Fibroblast of the aortic adventitia (primary cell): Measurements from ENCODE around the gene QRFP. TPM values are rescaled to one million over a fixed set of nuclear protein-coding genes. Genes with fewer than 3 reads are reported as not detected.

Source experiments
- DNase-seq: peaks from one replicate; pipeline ENCODE4 v3.0.0-alpha.2; 2010; ENCODE audit warnings: low read depth
- H3K4me3 ChIP-seq: 2 replicates; pipeline ENCODE4 v1.5.1; 2011; ENCODE audit warnings: low read depth, mild to moderate bottlenecking, control low read depth, low read length, moderate library complexity
- total RNA-seq: library from RNA; depleted of rRNA; stranded (reverse); fragments of >200 nt; gene quantifications from 2 replicates; pipeline ENCODE4 v1.2.3, GENCODE V29; 2012; ENCODE audit warnings: low replicate concordance
- TF ChIP-seq, protein P1 (sequence below): IDR thresholded peaks from 2 replicates; pipeline ENCODE4 v1.5.1; 2011; ENCODE audit warnings: mild to moderate bottlenecking, low read length, control low read depth, inconsistent platforms; ENCODE audit not compliant: insufficient read depth

The QRFP gene
- total RNA-seq, 1 donor: not detected

DNA sequence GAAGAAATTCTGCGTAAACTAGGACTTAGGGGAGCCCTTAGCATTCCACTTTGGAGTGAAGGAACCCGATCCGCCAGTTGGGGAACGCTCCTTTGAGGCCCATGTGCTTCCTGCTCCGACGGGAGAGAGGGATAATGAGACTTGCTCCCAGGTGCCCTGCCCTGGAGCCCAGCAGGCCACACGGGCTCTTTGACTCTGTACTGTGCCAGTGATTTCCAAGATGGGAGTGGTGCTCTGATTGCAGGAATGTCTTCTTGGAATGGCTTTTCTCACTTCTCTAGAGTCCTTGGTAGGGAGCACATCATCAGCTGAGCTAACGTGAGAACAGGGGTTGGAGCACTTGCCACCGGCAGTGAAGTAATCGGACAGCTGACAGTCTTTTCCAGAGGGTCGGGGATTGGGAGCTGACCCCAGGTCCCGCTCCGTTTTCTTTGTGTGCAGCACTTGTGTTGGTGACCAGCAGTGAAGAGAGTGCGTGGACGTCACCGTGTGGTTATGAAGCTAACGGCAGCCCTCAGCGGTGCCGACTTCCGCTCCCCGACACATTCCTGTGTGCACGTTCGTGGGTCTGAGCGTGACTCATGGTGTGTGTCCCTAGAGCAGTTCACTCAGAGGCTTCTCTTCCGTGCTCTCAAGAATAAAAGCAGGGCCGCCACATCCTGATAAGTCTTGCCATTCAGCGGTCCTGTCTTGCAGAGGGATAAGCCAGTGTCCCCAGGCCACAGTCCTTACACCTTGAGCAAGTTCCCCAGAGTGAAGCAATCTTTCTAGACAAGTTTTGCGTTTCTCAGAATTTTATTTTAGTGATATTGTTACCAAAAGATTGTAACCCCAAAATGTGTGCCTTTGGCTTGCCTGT lies 35.9 kb downstream of the QRFP start:
- TF ChIP-seq, protein P1, sequence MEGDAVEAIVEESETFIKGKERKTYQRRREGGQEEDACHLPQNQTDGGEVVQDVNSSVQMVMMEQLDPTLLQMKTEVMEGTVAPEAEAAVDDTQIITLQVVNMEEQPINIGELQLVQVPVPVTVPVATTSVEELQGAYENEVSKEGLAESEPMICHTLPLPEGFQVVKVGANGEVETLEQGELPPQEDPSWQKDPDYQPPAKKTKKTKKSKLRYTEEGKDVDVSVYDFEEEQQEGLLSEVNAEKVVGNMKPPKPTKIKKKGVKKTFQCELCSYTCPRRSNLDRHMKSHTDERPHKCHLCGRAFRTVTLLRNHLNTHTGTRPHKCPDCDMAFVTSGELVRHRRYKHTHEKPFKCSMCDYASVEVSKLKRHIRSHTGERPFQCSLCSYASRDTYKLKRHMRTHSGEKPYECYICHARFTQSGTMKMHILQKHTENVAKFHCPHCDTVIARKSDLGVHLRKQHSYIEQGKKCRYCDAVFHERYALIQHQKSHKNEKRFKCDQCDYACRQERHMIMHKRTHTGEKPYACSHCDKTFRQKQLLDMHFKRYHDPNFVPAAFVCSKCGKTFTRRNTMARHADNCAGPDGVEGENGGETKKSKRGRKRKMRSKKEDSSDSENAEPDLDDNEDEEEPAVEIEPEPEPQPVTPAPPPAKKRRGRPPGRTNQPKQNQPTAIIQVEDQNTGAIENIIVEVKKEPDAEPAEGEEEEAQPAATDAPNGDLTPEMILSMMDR: peak; percentile 37
- DNase-seq: peak; percentile 96
- H3K4me3 ChIP-seq: peak overlapping the region; percentile 28

DNA sequence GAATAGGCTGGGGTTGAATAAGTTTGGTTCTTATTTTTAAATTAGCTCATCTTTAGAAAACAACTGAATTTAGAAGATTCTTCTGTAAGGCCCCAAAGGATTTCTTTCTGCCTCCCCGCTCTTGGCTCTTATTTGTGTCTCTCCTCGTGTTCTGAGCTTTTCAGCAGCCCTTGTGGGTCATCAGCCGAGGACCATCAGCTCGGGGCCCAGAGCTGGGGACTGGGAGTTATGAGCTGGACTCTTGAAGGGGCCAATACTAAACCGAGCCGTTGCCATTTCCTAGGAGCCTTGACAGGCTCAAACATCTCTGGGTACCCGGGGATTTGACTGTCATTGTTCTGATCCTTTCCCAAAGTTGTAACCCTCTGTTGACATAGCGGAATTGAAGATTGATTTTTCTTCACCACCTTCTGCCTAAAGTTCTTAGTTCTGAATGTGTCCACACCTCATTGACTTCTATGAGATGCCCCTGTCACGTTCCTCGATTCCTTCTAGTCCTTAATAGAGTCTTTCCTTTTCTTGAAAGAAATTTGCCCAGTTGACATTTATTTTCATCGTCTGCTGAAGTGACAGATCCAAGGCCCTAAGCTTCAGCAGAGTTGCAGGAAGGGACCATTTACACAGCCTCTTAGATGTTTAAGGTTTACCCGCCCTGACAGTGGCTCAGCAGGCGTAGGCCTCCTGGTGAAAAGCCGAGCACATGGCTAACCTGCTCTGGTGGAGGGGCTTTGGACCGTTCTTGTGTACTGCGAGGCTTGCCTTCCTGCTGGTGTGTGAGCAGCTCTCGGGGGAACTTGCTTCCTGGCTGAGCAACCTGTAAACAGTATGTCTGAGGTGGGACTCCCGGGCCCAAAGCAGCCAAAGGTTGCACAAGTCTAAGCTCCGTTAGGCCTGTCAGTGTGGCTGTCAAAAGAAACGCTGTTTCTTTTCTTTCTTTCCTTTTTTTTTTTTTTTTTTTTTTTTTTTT lies 37.6 kb downstream of the QRFP start:
- TF ChIP-seq, protein P1: no peak
- peak; percentile 34 for DNase-seq
- no peak overlapping the region for H3K4me3 ChIP-seq

DNA sequence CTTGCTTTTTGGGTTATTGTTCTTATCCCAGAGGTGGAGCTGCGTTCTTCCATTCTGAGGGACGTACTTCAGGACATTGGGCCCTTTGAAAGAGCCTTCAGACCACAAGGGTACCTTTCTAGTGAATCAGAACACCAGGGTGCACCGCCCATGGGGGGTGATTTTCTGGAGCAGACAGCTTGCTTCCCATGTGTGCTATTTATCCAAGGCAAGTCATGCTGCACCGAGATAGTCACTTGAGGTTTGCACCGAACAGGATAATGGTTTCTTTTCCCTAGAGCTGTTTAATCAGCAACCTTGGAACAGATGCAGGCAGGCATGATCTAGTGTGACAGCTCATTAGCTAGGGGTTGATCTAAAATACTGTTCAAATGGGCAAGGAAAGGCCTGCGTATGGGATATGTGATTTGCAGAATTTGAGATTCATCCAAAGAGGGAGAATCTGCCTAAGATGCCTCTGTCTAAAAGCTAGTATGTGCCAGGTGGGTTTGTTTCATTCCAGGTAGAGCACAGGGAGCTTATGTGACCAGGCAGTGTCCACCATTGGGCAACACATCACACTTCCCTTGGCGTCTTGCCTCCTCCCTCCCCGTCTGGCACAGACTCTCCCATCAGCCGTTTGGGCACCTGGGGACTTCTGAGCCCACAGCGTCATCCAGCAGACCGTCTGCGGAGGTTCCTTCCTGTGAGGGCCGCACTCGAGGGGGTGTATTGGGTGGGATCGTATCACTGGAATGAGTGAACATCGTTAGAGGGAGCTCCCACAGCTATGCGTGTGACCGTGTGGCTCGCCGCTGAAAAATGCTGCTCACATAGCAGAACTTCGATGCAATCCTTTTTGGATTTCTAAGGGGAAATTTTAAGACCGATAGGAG lies 38.5 kb downstream of the QRFP start:
- TF ChIP-seq, protein P1: no peak
- H3K4me3 ChIP-seq: peak overlapping the region; percentile 3
- DNase-seq: peak; percentile 97

DNA sequence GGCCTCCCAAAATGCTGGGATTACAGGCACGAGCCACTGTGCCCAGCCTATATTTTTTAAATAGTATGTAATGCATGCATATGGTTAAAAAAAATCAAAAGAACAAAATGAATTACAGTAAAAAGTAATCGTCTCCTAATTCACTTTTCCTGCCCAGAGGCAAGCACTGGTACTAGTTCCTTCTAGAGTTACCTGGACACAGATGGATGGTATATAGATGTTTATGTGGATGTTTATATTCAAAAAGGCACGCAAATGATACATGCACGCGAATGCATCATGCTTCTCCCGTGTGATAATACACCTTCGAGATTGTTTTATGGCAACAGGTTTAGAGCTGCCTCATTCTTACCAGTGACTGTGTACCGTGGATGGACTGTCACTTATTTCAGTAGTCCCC lies 40.1 kb downstream of the QRFP start:
- TF ChIP-seq, protein P1: no peak
- no peak for DNase-seq
- H3K4me3 ChIP-seq: no peak overlapping the region

DNA sequence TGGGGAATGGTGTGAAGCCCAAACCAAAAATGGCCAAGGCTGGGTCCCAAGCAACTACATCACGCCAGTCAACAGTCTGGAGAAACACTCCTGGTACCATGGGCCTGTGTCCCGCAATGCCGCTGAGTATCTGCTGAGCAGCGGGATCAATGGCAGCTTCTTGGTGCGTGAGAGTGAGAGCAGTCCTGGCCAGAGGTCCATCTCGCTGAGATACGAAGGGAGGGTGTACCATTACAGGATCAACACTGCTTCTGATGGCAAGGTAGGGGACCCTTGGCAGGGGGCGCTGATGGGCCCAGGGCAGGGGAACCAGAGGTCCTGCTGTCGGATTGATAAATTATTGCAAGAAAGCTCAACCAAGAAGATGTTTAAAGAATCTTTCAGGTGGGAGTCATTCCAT lies 41.8 kb downstream of the QRFP start:
- no peak for DNase-seq
- H3K4me3 ChIP-seq: no peak overlapping the region
- TF ChIP-seq, protein P1: no peak

DNA sequence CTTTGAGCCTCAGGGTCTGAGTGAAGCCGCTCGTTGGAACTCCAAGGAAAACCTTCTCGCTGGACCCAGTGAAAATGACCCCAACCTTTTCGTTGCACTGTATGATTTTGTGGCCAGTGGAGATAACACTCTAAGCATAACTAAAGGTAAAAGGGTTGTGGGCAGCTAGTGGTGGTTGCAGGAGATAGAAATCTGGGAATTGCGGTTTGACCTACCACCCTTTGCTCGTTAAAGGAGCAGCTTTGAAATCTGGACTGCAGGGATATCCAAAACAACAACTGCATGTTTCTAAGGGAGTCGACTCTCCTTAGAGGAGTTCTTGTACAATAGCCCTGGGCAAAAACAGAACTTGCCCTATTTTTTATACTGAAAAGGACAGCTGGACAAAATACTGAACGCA lies 42.5 kb downstream of the QRFP start:
- TF ChIP-seq, protein P1: no peak
- no peak for DNase-seq
- no peak overlapping the region for H3K4me3 ChIP-seq
